CD4-positive, alpha-beta T cell (primary cell): Measurements from ENCODE around the gene VSNL1. TPM values are rescaled to one million over a fixed set of nuclear protein-coding genes. Genes with fewer than 3 reads are reported as not detected.

ENCODE experiments used
- ATAC-seq: fragments of 200-7000 bp; cut with Tn5 transposase; one replicate; pipeline ENCODE4 v1.10.0; 2022; ENCODE audit warnings: mild to moderate bottlenecking; ENCODE audit not compliant: poor library complexity
- CTCF ChIA-PET: fragments of 350-600 bp; sonication (Branson Sonifier 250); formaldehyde crosslinking; loops from one replicate; lab custom pipeline; 2021; ENCODE audit warnings: antibody characterized with exemption, inconsistent platforms; lab: Charles Lee
- POLR2A ChIA-PET: fragments of 350-600 bp; sonication (Branson Sonifier 250); formaldehyde crosslinking; loops from one replicate; lab custom pipeline; 2021; ENCODE audit warnings: antibody characterized with exemption, inconsistent platforms; lab: Charles Lee
- DNase-seq, 14 experiments: peaks; one replicate each; pipeline ENCODE4 v3.0.0-alpha.2; 2013 to 2020; ENCODE audit warnings: mixed read lengths in 2 of 14
- H3K27ac ChIP-seq, 2 donors: one replicate each; pipeline versions ENCODE4 v1.5.1 to v1.7.0; 2013; ENCODE audit warnings: low read length in 2 of 2, low read depth in 1 of 2, mild to moderate bottlenecking in 1 of 2
- H3K27me3 ChIP-seq, 2 experiments: 1 replicate in 1 of 2; 2 replicates in 1 of 2; pipeline versions ENCODE4 v1.6.1 to v1.7.0; 2013; ENCODE audit warnings: low read length in 2 of 2, control low read depth in 1 of 2, mild to moderate bottlenecking in 1 of 2, moderate library complexity in 1 of 2; ENCODE audit not compliant: insufficient read depth in 2 of 2, control insufficient read depth in 1 of 2
- H3K36me3 ChIP-seq: one replicate; pipeline ENCODE4 v1.6.1; 2013; ENCODE audit warnings: low read length, control low read depth; ENCODE audit not compliant: insufficient read depth
- H3K4me1 ChIP-seq: one replicate; pipeline ENCODE4 v1.6.1; 2013; ENCODE audit warnings: low read length, control low read depth; ENCODE audit not compliant: insufficient read depth
- H3K4me3 ChIP-seq: one replicate; pipeline ENCODE4 v1.5.1; 2013; ENCODE audit warnings: mild to moderate bottlenecking, low read length, moderate library complexity
- H3K9me3 ChIP-seq, 2 experiments: 1 replicate in 1 of 2; 2 replicates in 1 of 2; pipeline versions ENCODE4 v1.6.1 to v1.7.0; 2013; ENCODE audit warnings: low read length in 2 of 2, mild to moderate bottlenecking in 2 of 2, control low read depth in 1 of 2, moderate library complexity in 1 of 2; ENCODE audit not compliant: control insufficient read depth in 1 of 2, insufficient read depth in 1 of 2
- H3K27ac Mint-ChIP-seq: one replicate; pipeline ENCODE4 v1.8.0; 2020; ENCODE audit warnings: mixed read lengths
- H3K27me3 Mint-ChIP-seq: one replicate; pipeline ENCODE4 v1.8.0; 2021; ENCODE audit warnings: mixed read lengths
- H3K36me3 Mint-ChIP-seq: one replicate; pipeline ENCODE4 v1.8.0; 2021; ENCODE audit warnings: low read depth, mixed read lengths
- H3K4me1 Mint-ChIP-seq: one replicate; pipeline ENCODE4 v1.8.0; 2021; ENCODE audit warnings: low read depth, mixed read lengths
- H3K4me3 Mint-ChIP-seq: one replicate; pipeline ENCODE4 v1.8.0; 2020; ENCODE audit warnings: mild to moderate bottlenecking, mixed read lengths
- H3K9me3 Mint-ChIP-seq: one replicate; pipeline ENCODE4 v1.8.0; 2020; ENCODE audit warnings: mixed read lengths
- intact Hi-C, 2 experiments: fragments of 100-400 bp; cut with DNase I in 1 of 2; cut with micrococcal nuclease in 1 of 2; formaldehyde crosslinking; loops; one replicate each; pipeline versions ENCODE4 v1.15.1 to v1.9.0; 2023 to 2025; cut with DNase I, micrococcal nuclease
- total RNA-seq, 174 experiments: library from RNA in 2 of 174; stranded (reverse) in 2 of 174; gene quantifications; one replicate each; pipeline ENCODE4 v1.2.3 and lab custom pipeline; 2021 to 2026
- TF ChIP-seq, protein P1 (sequence below): fragments of 200-600 bp; IDR thresholded peaks from one replicate; pipeline ENCODE4 v1.8.0; 2022; ENCODE audit warnings: antibody characterized with exemption, mild to moderate bottlenecking

VSNL1 gene
- total RNA-seq, 2 experiments from 2014 or later: not detected

DNA sequence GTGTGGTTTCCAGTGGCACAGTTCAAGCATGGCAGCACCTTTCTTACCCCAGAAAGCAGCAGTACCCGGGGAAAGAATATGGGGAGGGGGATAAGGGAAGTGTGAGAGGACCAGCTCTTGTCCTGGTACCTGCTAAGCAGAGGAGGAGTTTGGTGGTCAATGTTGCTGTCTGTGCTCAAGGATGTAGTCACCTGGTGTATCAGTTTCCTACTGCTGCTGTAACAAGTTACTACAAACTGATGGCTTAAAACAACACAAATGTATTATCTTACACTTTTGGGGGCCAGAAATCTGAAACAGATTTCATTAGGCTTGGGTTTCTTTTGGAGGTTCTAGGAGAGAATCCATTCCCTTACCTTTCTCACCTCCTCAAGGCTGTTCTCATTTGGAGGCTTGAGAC lies 77.5 kb downstream of the VSNL1 start:
- no peak for DNase-seq
- Histone ChIP-seq H3K4me3 (no peak overlapping the region), H3K36me3 (no peaks in the 10 kb centered on the region), H3K27ac (no peak overlapping the region), H3K27me3 (no peaks in the 10 kb centered on the region), H3K4me1 (no peaks in the 10 kb centered on the region), H3K9me3 (no peaks in the 10 kb centered on the region)
- peaks cover 14% of the 10 kb centered on the region for H3K27me3 Mint-ChIP-seq
- H3K9me3 Mint-ChIP-seq: no peaks in the 10 kb centered on the region
- H3K4me1 Mint-ChIP-seq: no peaks in the 10 kb centered on the region
- CTCF ChIA-PET: no interaction called here
- H3K27ac Mint-ChIP-seq: no peak overlapping the region
- ATAC-seq: no peak
- intact Hi-C loops: no loop called here
- H3K36me3 Mint-ChIP-seq: no peaks in the 10 kb centered on the region
- H3K4me3 Mint-ChIP-seq: no peak overlapping the region
- TF ChIP-seq, protein P1, sequence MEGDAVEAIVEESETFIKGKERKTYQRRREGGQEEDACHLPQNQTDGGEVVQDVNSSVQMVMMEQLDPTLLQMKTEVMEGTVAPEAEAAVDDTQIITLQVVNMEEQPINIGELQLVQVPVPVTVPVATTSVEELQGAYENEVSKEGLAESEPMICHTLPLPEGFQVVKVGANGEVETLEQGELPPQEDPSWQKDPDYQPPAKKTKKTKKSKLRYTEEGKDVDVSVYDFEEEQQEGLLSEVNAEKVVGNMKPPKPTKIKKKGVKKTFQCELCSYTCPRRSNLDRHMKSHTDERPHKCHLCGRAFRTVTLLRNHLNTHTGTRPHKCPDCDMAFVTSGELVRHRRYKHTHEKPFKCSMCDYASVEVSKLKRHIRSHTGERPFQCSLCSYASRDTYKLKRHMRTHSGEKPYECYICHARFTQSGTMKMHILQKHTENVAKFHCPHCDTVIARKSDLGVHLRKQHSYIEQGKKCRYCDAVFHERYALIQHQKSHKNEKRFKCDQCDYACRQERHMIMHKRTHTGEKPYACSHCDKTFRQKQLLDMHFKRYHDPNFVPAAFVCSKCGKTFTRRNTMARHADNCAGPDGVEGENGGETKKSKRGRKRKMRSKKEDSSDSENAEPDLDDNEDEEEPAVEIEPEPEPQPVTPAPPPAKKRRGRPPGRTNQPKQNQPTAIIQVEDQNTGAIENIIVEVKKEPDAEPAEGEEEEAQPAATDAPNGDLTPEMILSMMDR: no peak
- POLR2A ChIA-PET: no interaction called here

DNA sequence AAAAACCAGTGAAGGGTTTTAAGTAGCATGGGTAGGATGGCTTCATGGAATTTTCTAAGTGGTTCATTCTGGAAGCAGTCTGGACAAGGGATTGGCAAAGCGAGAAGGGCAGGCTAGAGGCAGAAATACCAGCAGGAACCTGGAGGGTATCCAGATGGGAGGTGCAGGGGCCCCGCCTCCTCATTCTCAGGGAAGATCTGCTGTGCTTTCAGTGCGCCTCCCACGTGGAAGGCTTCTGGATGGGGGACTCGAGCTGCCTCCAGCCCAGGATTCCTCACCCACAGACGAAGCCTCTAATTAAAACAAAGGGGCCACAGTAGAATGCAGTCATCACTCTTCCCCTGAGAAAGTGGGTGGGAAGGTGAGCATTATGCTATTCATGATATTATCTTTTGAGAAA lies 79.8 kb downstream of the VSNL1 start:
- Mint-ChIP-seq H3K9me3 (no peaks in the 10 kb centered on the region), H3K27ac (no peak overlapping the region), H3K36me3 (no peaks in the 10 kb centered on the region), H3K27me3 (peaks cover 12% of the 10 kb centered on the region), H3K4me1 (no peaks in the 10 kb centered on the region), H3K4me3 (no peak overlapping the region)
- Histone ChIP-seq H3K4me3 (no peak overlapping the region), H3K9me3 (no peaks in the 10 kb centered on the region), H3K36me3 (no peaks in the 10 kb centered on the region), H3K4me1 (no peaks in the 10 kb centered on the region), H3K27ac (no peak overlapping the region), H3K27me3 (no peaks in the 10 kb centered on the region)
- ChIA-PET CTCF (no interaction called here), POLR2A (no interaction called here)
- no peak for DNase-seq
- intact Hi-C loops: no loop called here
- TF ChIP-seq, protein P1: no peak
- no peak for ATAC-seq

DNA sequence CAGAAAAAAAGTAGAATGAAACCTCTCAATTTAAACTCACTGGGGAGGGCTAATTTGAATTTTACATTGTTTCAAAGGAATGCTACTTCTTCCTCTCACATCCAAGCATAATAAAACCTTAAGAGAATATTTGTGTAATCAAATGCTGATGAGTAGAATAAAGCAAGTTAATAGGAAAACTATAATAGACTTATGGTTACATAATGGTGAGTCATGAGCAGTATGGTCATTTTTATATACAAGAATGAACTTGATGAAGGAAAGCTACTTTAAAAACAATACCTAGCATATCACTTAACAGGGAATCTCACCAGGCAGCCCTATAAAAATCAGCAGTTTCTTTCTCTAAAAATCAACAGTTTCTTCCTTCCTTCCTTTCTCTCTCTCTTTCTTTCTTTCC lies 80.3 kb downstream of the VSNL1 start:
- ATAC-seq (no peak), DNase-seq (no peak)
- ChIA-PET POLR2A (no interaction called here), CTCF (no interaction called here)
- H3K4me1 Mint-ChIP-seq: no peaks in the 10 kb centered on the region
- Histone ChIP-seq H3K27me3 (no peaks in the 10 kb centered on the region), H3K27ac (no peak overlapping the region), H3K9me3 (no peaks in the 10 kb centered on the region), H3K4me1 (no peaks in the 10 kb centered on the region), H3K4me3 (no peak overlapping the region), H3K36me3 (no peaks in the 10 kb centered on the region)
- H3K36me3 Mint-ChIP-seq: no peaks in the 10 kb centered on the region
- H3K27ac Mint-ChIP-seq: no peak overlapping the region
- TF ChIP-seq, protein P1: no peak
- H3K9me3 Mint-ChIP-seq: no peaks in the 10 kb centered on the region
- peaks cover 12% of the 10 kb centered on the region for H3K27me3 Mint-ChIP-seq
- intact Hi-C loops: no loop called here
- H3K4me3 Mint-ChIP-seq: no peak overlapping the region
